Measurements from ENCODE around the gene AFF2.
A peak's percentile ranks its signal among the peaks of the same experiment; 100 is the strongest.
"Not testable (repeated sequence)": the region's sequence is repeated elsewhere in the genome, so short reads cannot be mapped to it uniquely, and the experiment has no call there.

AFF2 gene

DNA sequence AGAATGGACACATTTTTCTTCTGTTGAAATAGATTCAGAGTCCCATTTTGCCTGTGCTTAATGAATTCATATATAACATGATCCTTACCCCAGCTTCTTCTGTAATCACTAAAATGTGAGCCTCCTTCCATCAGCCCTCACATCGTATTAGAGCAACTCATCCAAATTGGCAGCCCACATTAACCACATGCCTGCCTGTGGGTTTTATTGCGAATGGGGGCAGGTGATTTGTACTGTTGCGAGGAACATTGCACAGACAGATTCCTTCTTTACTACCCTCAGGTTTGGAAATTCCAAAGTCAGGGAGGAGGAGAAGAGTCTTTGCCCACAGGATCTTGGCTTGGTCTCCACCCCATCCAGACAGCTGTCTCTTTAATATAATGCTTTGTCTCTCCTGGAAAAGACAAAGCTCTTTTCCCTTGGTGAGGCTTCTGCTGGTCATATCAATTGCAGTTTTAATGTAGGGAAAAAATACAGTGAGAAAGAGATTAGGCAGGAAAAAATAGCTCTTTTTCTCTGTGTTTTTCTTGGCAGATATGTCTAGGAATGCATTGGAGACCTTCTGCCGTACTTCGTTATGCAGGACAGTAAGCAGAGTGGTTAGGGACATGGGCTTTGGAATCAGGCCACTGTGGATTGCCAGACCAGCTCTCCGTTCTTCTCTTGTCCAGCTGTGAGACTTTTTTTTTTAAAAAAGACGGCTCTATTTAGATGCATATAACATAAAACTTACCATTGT lies 371.2 kb downstream of the AFF2 start:
- no peak for DNase-seq

DNA sequence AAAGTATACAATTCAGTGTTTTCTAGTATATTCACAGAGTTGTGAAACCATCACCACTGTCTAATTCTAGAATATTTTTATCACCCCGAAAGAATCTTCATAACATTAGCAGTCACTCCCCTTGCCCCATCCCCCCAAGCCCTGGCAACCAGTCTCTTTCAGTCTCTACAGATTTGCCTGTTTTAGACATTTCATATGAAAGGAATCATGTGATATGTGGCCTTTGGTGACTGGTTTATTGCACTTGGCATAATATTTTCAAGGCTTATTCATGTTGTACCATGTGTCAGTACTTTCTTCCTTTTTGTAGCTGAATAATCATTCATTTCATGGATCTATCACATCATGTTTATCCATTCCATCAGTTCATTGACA lies 371.7 kb downstream of the AFF2 start:
- no peak for DNase-seq

- DNase-seq = no peak
Observed at GRCh38 chrX:148872881-148873280, 372.5 kb downstream of the AFF2 start.

- no peak for DNase-seq
Observed at GRCh38 chrX:148874636-148875246, 374.3 kb downstream of the AFF2 start.

GRCh38 chrX:148878371-148878770 lies 378.0 kb downstream of the AFF2 start:
- DNase-seq = no peak

DNA sequence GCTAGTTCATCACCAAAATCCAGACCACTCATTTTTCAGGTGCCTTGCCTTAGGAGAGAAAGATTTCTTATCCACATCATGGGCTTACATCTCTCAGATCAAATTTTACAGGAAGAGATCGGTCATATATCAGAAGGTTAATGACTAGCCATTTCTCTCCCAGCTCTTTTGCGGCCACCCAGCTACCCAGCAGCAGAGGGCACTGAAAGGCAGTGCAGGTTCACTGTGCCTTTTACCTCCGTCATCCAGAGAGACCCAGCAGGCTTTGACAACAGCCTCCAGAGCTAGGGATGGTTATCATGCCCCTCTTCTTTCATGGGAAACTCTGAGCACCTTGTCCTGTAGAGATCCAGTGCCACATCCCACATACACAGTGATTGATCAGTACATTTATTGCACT lies 384.8 kb downstream of the AFF2 start:
- no peak for DNase-seq

DNA sequence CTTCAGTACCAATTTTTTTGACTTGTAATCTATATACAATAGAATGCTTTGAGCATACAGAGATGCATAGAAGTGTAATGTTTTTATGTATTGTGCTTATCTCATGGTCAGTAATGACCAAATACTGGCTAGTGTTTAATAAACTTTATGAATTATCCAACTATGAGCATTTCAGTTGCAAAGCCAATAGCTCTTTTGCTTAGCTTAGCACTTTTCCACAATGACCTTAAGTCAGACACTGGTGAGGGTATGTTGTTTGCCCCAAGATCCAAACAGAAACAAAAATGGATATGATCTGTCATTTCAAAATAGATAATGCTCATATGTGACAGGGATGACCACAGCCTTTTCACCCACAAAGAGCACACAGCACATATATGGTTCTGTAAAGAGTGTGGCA lies 393.0 kb downstream of the AFF2 start:
- DNase-seq = no peak

GRCh38 chrX:148902581-148902980 lies 402.2 kb downstream of the AFF2 start:
- DNase-seq = no peak

DNA sequence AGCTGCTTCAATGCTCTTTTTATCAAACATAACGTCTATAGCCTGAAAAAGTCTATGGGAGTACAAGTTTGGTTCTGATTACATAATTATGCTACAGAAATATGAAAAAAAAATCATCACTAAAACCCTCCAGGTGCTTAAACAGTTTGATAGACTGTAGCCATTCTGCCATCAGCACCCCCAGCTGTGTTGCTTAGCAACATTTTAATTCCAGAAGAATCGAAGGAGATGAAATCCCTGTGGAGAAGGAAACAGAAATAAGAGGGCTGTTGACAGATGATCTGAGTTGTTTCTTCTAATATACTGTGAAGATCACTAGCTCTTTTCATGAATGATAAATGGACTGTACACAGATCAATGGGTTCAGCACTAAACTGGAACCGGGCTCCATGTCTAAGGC lies 402.8 kb downstream of the AFF2 start:
- no peak for DNase-seq

DNA sequence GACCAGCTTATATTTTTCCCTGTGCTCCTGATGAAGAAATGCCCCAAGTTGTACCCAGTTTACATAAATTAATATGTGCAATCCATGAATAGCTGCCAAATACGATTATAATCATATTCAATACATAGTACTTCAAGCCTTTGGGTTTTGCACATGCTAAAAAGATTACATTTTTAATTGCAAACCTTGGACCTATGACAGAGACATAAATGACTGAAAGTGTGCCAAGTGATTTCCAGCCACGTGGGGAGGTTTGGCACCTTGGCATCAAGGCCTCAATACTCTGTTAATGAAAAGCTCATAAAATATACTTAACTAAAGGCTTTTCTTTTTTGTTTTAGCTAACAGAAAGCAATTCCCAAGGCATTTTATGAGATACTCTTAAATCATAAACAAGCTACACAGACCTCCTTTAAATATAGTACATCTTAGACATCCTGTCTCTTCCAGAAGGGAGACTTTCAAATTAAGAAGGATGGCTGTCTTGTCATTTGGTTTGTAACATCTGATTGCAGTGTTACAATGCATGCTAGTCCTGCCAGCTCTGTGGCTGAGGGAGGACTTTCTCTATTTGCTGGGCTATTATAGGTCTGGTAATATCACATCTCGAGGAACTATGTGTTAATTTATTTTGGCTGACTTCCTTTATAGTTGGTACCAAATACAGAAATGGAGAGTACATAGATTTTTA lies 404.1 kb downstream of the AFF2 start:
- no peak for DNase-seq

- no peak for DNase-seq
Observed at GRCh38 chrX:148905400-148905799, 405.0 kb downstream of the AFF2 start.

- not testable (repeated sequence) for DNase-seq
Observed at GRCh38 chrX:148906628-148907027, 406.2 kb downstream of the AFF2 start.

GRCh38 chrX:148909758-148910157 lies 409.3 kb downstream of the AFF2 start:
- DNase-seq = no peak

- DNase-seq = no peak
Observed at GRCh38 chrX:148913971-148914370, 413.6 kb downstream of the AFF2 start.

GRCh38 chrX:148914783-148915182 lies 414.4 kb downstream of the AFF2 start:
- no peak for DNase-seq

GRCh38 chrX:148915474-148915873 lies 415.1 kb downstream of the AFF2 start:
- no peak for DNase-seq

DNA sequence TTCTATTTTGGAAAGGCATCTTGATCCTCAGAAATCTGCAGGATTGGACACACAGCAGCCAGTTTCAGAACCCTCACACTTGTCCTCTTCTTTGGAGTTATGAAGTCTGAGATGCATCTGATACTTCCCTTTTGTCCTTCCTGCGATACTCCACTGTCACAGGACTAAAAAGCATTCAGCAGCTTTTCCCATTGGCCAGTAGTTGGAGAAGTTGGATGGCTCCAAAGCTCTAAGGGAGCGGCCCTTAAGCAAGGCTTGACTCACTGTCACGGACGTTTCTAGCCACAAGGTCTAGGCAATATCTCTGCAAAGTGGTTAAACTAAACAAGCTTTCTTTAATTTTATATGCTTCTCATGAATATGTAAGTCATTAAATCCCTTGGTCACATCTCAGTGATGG lies 417.0 kb downstream of the AFF2 start:
- peak; percentile 9 for DNase-seq

DNA sequence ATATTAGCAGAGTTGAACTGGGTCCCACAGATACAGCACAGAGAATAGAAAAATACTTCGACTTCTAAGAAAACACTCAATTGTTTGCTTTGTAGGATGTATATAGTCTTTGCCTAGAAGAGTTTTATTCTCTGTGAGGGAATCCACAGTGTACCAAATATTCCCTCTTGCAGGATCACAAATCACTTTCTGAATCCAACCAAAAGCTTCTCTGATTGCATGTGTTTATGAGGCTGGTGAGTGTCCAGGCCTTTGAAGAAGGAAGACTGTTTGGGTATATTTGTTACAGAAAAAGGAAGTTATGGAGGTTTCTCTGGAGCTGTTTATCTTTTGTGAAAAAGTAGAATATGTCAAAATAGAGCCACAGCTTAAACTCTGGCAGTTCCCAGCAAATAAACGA lies 423.2 kb downstream of the AFF2 start:
- DNase-seq = no peak

- no peak for DNase-seq
Observed at GRCh38 chrX:148926371-148926770, 426.0 kb downstream of the AFF2 start.

GRCh38 chrX:148928811-148929210 lies 428.4 kb downstream of the AFF2 start:
- DNase-seq = peak; percentile 9

DNA sequence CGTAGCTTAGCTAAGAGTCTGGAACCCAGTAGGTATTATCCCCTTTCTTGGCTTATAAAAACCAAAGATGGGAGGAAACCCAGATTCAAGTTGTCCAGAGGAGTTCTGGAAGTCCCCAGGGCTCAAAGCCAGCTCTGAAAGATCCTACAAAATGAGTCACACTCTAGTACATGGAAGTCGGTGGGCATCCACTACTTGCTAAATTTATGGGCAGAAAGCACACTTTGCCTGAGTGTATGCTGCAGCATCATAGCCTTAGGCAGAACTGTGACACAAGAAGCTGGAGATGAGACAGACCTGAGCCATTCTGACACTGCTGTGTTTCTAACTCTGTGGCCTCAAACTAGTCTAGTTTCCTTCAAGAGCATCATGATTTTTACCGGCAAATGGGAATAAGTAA lies 429.3 kb downstream of the AFF2 start:
- no peak for DNase-seq

DNA sequence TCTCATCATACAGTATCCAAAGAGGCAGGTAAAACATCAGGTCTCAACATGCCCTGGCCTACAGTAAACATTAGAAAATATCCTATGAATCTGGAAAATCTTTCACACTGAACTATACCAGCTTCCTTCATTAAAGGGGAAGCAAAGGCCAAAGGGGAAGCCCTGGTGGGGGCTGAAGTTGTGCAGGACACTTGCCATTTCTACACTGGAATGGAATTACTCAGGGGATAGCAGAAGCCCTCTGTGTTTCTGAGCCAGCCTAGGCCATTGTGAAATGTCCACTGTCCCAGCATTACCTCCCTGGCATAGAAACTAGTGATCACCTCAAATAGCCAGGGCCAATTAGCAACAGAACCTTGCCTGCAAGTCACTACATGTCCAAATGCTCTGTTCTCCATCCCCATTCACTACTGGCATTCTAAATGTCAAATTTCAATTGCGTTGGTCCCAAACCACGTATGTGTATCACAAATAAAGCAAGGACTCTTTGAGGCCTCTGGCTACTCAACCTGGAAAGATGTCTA lies 429.9 kb downstream of the AFF2 start:
- DNase-seq = peak; percentile 39

DNA sequence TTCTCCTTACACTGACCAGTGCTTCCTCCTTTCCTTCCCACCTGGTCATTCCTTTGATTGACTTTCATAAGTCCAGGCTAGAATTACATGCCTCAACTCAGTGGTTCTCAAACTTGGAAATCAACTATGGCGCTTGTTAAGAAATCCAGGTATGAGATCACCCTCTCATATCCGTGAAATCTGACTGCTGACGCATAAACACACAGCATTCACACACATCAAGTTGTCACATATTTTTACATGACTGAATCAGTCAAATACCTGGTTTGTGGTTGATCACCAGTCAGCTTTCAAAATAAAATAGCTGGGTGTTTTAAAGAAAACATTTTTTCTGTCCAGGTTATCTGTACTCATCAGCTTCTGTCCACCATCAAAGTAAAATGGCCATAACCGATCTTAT lies 433.5 kb downstream of the AFF2 start:
- no peak for DNase-seq

GRCh38 chrX:148938348-148938747 lies 437.9 kb downstream of the AFF2 start:
- no peak for DNase-seq
